ENCODE measurements around the gene ATP1B2. TPM values are rescaled to one million over a fixed set of nuclear protein-coding genes. Genes with fewer than 3 reads are reported as not detected.
A peak's percentile ranks its signal among the peaks of the same experiment; 100 is the strongest.

ATP1B2 gene
- under 1 TPM; 0.10 to 0.81 (median 0.21) TPM for total RNA-seq

DNA sequence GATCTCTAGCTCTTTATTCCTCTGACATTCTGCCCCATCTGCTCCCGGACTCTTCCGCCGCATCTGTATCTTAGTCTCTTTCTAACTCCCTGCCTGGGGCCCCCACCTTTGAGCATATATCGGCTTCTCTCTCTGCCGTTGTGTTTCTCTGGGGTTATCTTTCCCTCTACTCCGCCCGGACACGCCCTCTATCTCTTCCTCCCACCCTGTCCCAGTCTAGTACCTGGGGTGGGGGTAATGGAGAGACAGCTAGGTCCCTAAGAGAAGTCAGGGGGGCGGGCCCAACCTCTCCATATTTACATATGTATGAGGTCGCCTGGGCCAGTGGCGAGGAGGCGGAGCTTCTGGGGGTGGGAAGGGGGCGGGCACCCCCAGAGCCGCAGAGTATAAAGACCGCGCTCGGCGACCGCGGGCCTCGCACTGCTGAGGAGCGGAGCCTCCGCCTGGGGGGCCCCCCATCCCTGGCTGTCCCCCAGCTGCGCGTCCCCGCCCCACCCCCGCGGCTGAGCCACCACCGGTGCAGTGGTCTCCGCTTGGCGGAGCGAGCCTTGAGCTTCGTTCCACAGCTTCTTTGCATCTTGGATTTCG is at the start of gene ATP1B2:
Gene ATP1B2, plus strand, starts transcription at position 418 of the 588 bp plus-strand sequence. CDS start 593 bp downstream, outside the sequence.
- no peaks in the 10 kb centered on the region for H3K36me3 ChIP-seq
- in situ Hi-C loops (cut with MboI; ENCODE audit: low sequenced_read_pairs in 4 of 4) (no loop called here), intact Hi-C loops (cut with DNase I; ENCODE audit: low total_unique reads) (loop anchor here (1.0 kb wide), 1 partner anchor 38 kb away; the partner anchor contains the start of gene WRAP53)
- TF ChIP-seq POLR2A (IDR thresholded peaks at IDR 0.05), result no peak
- TF ChIP-seq, protein P1, sequence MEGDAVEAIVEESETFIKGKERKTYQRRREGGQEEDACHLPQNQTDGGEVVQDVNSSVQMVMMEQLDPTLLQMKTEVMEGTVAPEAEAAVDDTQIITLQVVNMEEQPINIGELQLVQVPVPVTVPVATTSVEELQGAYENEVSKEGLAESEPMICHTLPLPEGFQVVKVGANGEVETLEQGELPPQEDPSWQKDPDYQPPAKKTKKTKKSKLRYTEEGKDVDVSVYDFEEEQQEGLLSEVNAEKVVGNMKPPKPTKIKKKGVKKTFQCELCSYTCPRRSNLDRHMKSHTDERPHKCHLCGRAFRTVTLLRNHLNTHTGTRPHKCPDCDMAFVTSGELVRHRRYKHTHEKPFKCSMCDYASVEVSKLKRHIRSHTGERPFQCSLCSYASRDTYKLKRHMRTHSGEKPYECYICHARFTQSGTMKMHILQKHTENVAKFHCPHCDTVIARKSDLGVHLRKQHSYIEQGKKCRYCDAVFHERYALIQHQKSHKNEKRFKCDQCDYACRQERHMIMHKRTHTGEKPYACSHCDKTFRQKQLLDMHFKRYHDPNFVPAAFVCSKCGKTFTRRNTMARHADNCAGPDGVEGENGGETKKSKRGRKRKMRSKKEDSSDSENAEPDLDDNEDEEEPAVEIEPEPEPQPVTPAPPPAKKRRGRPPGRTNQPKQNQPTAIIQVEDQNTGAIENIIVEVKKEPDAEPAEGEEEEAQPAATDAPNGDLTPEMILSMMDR (IDR thresholded peaks at IDR 0.05 in 4 of 5, conservative IDR thresholded peaks at IDR 0.05 in 1 of 5), result no peak
- H3K4me3 ChIP-seq, result peak within 1 kb of the TSS; percentile 47 to 59 (median 56)
- no peaks in the 10 kb centered on the region for H3K9me3 ChIP-seq
- H3K4me1 ChIP-seq, result peaks cover 7 to 17% of the 10 kb centered on the region in 2 donors
- DNase-seq, result peak; percentile 19 to 42
- peak within 1 kb of the TSS; percentile 27 to 58 (median 48) for H3K27ac ChIP-seq
- peaks cover 42 to 52% (median 47%) of the 10 kb centered on the region in 3 donors for H3K27me3 ChIP-seq
- ATAC-seq, result peak; percentile 43 to 57

- peaks cover 0 to 51% of the 10 kb centered on the region in 2 donors for H3K36me3 ChIP-seq
Measured at GRCh38 chr17:7606280-7606679, 44.4 kb upstream of the ATP1B2 start.

GRCh38 chr17:7610641-7611040 is 40.1 kb upstream of the ATP1B2 start:
- in situ Hi-C loops (cut with MboI; ENCODE audit: low sequenced_read_pairs in 4 of 4) (no loop called here), intact Hi-C loops (cut with DNase I; ENCODE audit: low total_unique reads) (no loop called here)
- H3K4me1 ChIP-seq, result peaks cover 63 to 65% of the 10 kb centered on the region in 2 donors
- ATAC-seq, result no peak
- no peaks in the 10 kb centered on the region for H3K27me3 ChIP-seq
- DNase-seq, result no peak
- peak overlapping the region; percentile 88 to 98 (median 91) for H3K27ac ChIP-seq
- TF ChIP-seq, protein P1 (IDR thresholded peaks at IDR 0.05 in 4 of 5, conservative IDR thresholded peaks at IDR 0.05 in 1 of 5), result no peak
- TF ChIP-seq POLR2A (IDR thresholded peaks at IDR 0.05), result no peak
- no peaks in the 10 kb centered on the region for H3K9me3 ChIP-seq
- H3K4me3 ChIP-seq, result no peak overlapping the region
- peaks cover 0 to 8% of the 10 kb centered on the region in 2 donors for H3K36me3 ChIP-seq

More at GRCh38 chr17:7606280-7606679, 44.4 kb upstream of the ATP1B2 start:
- TF ChIP-seq POLR2A (IDR thresholded peaks at IDR 0.05), result no peak
- TF ChIP-seq, protein P1 (IDR thresholded peaks at IDR 0.05 in 4 of 5, conservative IDR thresholded peaks at IDR 0.05 in 1 of 5), result no peak
- peak; percentile 98 to 99 for ATAC-seq
- Histone ChIP-seq H3K4me3 (no peak overlapping the region), H3K9me3 (no peaks in the 10 kb centered on the region), H3K27me3 (no peaks in the 10 kb centered on the region), H3K27ac (peak overlapping the region; percentile 71 to 91 (median 76)), H3K4me1 (peaks cover 36 to 40% of the 10 kb centered on the region in 2 donors)
- DNase-seq, result peak in 1 of 2 donors; percentile 57
- in situ Hi-C loops (cut with MboI; ENCODE audit: low sequenced_read_pairs in 4 of 4) (no loop called here), intact Hi-C loops (cut with DNase I; ENCODE audit: low total_unique reads) (no loop called here)

DNA sequence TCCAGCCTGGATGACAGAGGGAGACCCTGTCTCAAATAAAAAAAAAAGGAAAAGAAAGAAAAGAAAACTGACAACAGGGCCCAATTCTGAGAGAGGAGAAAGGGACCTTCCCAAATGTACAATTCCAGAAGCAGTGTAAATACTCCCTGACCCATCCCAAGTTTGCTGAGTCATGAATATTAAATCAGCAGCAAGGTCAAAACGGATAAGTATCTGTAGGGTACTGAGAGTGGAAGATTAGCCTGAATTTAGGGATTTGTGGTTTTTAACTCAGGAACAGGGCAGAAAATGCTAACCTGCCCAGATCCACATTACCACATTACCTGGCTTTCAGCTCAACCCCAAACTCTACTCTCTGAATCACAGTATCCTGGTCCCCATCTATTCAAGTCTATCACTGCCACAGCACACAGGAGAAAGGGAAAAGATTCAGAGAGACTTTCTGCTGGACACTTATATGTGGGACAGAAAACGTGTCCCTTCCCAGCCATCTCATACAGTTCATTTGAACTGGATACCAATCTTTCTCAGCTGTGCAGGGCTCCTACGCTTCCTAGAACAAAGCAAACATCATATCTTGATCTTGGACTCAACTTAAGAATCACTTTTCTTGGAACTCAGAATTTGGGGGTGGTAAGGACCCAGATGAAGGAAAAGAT is 39.0 kb upstream of the ATP1B2 start:
- Histone ChIP-seq H3K27ac (peak overlapping the region; percentile 88 to 98 (median 91)), H3K4me1 (peaks cover 52 to 53% of the 10 kb centered on the region in 2 donors), H3K9me3 (no peaks in the 10 kb centered on the region), H3K27me3 (no peaks in the 10 kb centered on the region), H3K4me3 (no peak overlapping the region), H3K36me3 (peaks cover 0 to 7% of the 10 kb centered on the region in 2 donors)
- no peak for TF ChIP-seq POLR2A (IDR thresholded peaks at IDR 0.05)
- TF ChIP-seq, protein P1 (IDR thresholded peaks at IDR 0.05 in 4 of 5, conservative IDR thresholded peaks at IDR 0.05 in 1 of 5), result no peak
- no peak for DNase-seq
- intact Hi-C loops (cut with DNase I; ENCODE audit: low total_unique reads) (no loop called here), in situ Hi-C loops (cut with MboI; ENCODE audit: low sequenced_read_pairs in 4 of 4) (no loop called here)
- ATAC-seq, result no peak

Data from gastrocnemius medialis (tissue), 4 donors.